Vagina (tissue), 2 donors: ENCODE data around the gene SLC7A6OS. TPM values are rescaled to one million over a fixed set of nuclear protein-coding genes. Genes with fewer than 3 reads are reported as not detected.

ENCODE experiments used
- DNase-seq, 2 donors: peaks; one replicate each; pipeline ENCODE4 v3.0.0-alpha.2; 2017; ENCODE audit errors: extremely low spot score in 2 of 2
- H3K27ac ChIP-seq: fragments of 200-600 bp; sonication (generic); one replicate; pipeline ENCODE4 v1.5.1; 2019
- H3K27me3 ChIP-seq: fragments of 200-600 bp; sonication (generic); one replicate; pipeline ENCODE4 v1.5.1; 2019
- H3K36me3 ChIP-seq, 2 donors: fragments of 200-600 bp; sonication (generic); one replicate each; pipeline ENCODE4 v1.5.1; 2017 to 2019
- H3K4me1 ChIP-seq: fragments of 200-600 bp; sonication (generic); one replicate; pipeline ENCODE4 v1.5.1; 2019
- H3K4me3 ChIP-seq, 2 donors: fragments of 200-600 bp; sonication (generic); 1 replicate in 1 of 2; 2 replicates in 1 of 2; pipeline ENCODE4 v1.5.1; 2016 to 2019
- H3K9me3 ChIP-seq: fragments of 200-600 bp; sonication (generic); one replicate; pipeline ENCODE4 v1.5.1; 2019
- POLR2A ChIP-seq, 2 donors: fragments of 450-650 bp; IDR thresholded peaks; one replicate each; pipeline ENCODE4 v1.6.1; 2017; ENCODE audit warnings: antibody characterized with exemption in 2 of 2, mild to moderate bottlenecking in 2 of 2, moderate library complexity in 2 of 2
- POLR2AphosphoS5 ChIP-seq, 2 donors: sonication (generic); formaldehyde crosslinking; IDR thresholded peaks; one replicate each; pipeline ENCODE4 v1.9.0; 2017; ENCODE audit warnings: antibody characterized with exemption in 2 of 2, mild to moderate bottlenecking in 2 of 2, low read depth in 1 of 2; ENCODE audit not compliant: insufficient read depth in 1 of 2
- intact Hi-C: fragments of 100-400 bp; cut with DNase I; formaldehyde crosslinking; loops from one replicate; pipeline ENCODE4 v1.15.1; 2023
- total RNA-seq: library from RNA; depleted of rRNA; stranded (reverse); fragments of >200 nt; gene quantifications from one replicate; pipeline ENCODE4 v1.2.3, GENCODE V29; 2016
- TF ChIP-seq, protein P1 (sequence below), 3 experiments: fragments of 450-650 bp in 2 of 3; fragments of 200-600 bp in 1 of 3; sonication (generic) in 1 of 3; IDR thresholded peaks; one replicate each; pipeline ENCODE4 v1.5.1; 2017 to 2019; ENCODE audit warnings: antibody characterized with exemption in 3 of 3, mild to moderate bottlenecking in 2 of 3, moderate library complexity in 2 of 3

SLC7A6OS gene
- total RNA-seq, 1 donor from 2014 or later, result 15.5 TPM

DNA sequence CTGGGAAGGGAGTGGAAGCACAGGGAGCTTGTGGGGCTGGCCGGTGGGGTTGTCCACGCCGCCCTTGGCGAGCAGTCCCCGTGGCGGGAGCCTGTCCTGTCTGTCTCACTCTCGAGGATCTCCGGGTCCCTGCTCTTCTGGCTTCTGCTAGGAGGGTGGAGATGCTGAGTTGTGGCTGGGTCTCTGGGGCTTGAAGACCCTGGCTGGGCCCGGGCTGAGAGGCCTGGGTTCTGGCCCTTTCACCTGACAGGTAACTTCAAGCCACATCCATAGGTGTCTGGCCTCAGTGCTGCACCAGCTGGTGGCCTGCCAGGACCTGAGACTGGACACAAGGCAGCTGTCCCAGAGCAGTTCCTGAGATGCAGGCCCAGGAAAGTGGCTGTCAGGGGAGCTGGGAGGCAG is 46.8 kb upstream of the SLC7A6OS start:
- peaks cover 17% of the 10 kb centered on the region for H3K4me1 ChIP-seq
- no peak overlapping the region for H3K27ac ChIP-seq
- H3K36me3 ChIP-seq, result peaks cover 0 to 54% of the 10 kb centered on the region in 2 donors

DNA sequence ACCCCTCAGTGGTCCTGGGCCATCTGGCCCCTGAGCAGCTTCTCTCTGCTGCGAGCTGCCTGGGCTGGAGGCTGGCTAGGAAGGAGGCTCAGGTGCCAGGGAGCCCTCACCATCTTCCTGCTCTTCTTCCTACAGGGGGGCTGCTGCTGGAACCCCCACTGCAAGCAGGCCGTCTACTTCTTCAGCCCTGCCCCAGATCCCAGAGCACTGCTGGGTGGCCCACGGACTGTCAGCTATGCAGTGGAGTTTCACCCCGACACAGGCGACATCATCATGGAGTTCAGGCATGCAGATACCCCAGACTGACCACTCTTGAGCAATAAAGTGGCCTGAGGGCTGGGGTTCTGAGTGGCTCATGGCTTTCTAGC is 46.2 kb upstream of the SLC7A6OS start:
- intact Hi-C loops, result no loop called here
- H3K4me1 ChIP-seq, result peaks cover 11% of the 10 kb centered on the region
- no peak overlapping the region for H3K4me3 ChIP-seq
- TF ChIP-seq, protein P1, sequence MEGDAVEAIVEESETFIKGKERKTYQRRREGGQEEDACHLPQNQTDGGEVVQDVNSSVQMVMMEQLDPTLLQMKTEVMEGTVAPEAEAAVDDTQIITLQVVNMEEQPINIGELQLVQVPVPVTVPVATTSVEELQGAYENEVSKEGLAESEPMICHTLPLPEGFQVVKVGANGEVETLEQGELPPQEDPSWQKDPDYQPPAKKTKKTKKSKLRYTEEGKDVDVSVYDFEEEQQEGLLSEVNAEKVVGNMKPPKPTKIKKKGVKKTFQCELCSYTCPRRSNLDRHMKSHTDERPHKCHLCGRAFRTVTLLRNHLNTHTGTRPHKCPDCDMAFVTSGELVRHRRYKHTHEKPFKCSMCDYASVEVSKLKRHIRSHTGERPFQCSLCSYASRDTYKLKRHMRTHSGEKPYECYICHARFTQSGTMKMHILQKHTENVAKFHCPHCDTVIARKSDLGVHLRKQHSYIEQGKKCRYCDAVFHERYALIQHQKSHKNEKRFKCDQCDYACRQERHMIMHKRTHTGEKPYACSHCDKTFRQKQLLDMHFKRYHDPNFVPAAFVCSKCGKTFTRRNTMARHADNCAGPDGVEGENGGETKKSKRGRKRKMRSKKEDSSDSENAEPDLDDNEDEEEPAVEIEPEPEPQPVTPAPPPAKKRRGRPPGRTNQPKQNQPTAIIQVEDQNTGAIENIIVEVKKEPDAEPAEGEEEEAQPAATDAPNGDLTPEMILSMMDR (IDR thresholded peaks at IDR 0.05), result no peak
- no peak for TF ChIP-seq POLR2AphosphoS5 (IDR thresholded peaks at IDR 0.05; ENCODE audit: insufficient read depth in 1 of 2, low read depth in 1 of 2)
- no peak for TF ChIP-seq POLR2A (IDR thresholded peaks at IDR 0.05)
- H3K27me3 ChIP-seq, result no peaks in the 10 kb centered on the region
- DNase-seq, result no peak
- H3K9me3 ChIP-seq, result no peaks in the 10 kb centered on the region
- peaks cover 0 to 60% of the 10 kb centered on the region in 2 donors for H3K36me3 ChIP-seq
- H3K27ac ChIP-seq, result no peak overlapping the region

More for the DNA sequence above, 46.8 kb upstream of the SLC7A6OS start:
- H3K27me3 ChIP-seq, result no peaks in the 10 kb centered on the region
- no peaks in the 10 kb centered on the region for H3K9me3 ChIP-seq
- TF ChIP-seq POLR2AphosphoS5 (IDR thresholded peaks at IDR 0.05; ENCODE audit: insufficient read depth in 1 of 2, low read depth in 1 of 2) (no peak), POLR2A (IDR thresholded peaks at IDR 0.05) (no peak)
- TF ChIP-seq, protein P1 (IDR thresholded peaks at IDR 0.05), result no peak
- intact Hi-C loops, result no loop called here
- DNase-seq, result no peak
- H3K4me3 ChIP-seq, result no peak overlapping the region

DNA sequence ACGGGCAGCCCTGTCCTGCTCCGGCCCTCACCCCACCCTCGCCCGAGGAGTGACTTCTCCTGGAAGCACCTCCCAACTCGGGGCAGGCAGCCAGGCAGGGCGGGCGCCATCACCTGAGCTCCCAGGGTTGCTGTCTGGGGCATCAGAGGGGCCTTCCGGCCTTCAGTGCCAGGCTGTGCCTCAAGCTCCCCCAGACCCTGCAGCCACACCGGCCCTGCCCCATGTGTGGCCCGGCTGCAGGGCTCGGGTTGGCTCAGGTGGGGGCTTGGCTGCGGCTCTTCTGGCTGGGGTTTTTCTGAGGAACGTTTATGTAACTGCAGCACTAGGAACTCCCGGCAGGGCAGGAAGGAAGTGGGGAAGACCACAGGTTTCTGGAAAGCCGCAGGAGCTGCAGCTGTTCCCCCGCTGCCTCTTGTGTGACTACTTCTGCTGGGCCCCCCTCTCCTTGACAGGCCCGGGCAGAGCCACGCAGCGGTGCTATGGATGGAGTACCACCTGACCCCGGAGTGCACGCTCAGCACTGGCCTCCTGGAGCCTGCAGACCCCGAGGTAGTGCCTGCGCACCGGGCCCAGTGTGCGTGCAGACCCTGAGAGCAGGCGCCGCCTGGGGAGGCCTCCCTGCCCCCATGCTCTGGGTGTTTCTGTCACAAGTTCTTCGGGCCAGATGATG is 45.6 kb upstream of the SLC7A6OS start:
- no peak overlapping the region for H3K27ac ChIP-seq
- peaks cover 6% of the 10 kb centered on the region for H3K4me1 ChIP-seq
- TF ChIP-seq POLR2A (IDR thresholded peaks at IDR 0.05), result no peak
- TF ChIP-seq POLR2AphosphoS5 (IDR thresholded peaks at IDR 0.05; ENCODE audit: insufficient read depth in 1 of 2, low read depth in 1 of 2), result no peak
- TF ChIP-seq, protein P1 (IDR thresholded peaks at IDR 0.05), result no peak
- DNase-seq, result no peak
- no peaks in the 10 kb centered on the region for H3K27me3 ChIP-seq
- no peaks in the 10 kb centered on the region for H3K9me3 ChIP-seq
- H3K36me3 ChIP-seq, result peaks cover 0 to 65% of the 10 kb centered on the region in 2 donors
- no peak overlapping the region for H3K4me3 ChIP-seq
- intact Hi-C loops, result no loop called here

DNA sequence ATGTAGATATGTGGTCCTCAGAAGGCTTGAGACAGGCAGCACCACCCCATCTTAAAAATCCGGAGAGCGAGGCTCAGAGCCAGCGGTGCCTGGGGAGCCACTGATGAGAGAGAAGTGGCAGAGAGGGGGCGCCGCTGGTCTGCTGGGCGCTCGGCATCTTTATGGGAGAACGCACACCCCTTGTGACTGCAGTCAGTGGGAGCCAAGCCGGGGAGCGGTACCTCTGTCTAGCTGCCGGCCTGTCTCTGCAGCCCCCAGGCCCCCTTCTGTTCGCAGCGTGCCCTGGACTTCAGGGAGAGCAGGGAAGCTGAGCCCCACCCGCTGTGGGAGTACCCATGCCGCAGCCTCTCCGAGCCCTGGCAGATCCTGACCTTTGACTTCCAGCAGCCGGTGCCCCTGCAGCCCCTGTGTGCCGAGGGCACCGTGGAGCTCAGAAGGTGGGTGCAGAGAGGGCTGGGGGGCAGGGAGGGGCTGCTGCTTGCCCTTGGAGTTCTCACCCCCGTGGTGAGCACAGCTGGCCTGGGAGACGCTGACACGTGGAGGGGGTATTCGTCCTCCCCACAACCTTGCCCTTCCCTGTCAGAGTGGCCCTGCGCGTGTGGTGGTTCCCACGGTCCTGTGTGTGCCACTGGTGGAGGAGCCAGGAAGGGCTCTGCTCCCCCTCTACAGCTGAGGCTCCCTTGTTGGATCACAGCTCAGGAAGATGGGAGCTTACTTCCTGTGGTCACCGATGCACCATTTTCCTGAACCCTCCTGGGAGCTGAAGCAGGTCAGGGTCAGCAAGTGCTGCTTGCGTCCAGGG is 44.9 kb upstream of the SLC7A6OS start:
- intact Hi-C loops, result no loop called here
- Histone ChIP-seq H3K9me3 (no peaks in the 10 kb centered on the region), H3K4me3 (no peak overlapping the region), H3K4me1 (no peaks in the 10 kb centered on the region), H3K36me3 (peaks cover 0 to 70% of the 10 kb centered on the region in 2 donors), H3K27ac (no peak overlapping the region), H3K27me3 (no peaks in the 10 kb centered on the region)
- TF ChIP-seq, protein P1 (IDR thresholded peaks at IDR 0.05), result no peak
- no peak for TF ChIP-seq POLR2AphosphoS5 (IDR thresholded peaks at IDR 0.05; ENCODE audit: insufficient read depth in 1 of 2, low read depth in 1 of 2)
- no peak for TF ChIP-seq POLR2A (IDR thresholded peaks at IDR 0.05)
- DNase-seq, result no peak

DNA sequence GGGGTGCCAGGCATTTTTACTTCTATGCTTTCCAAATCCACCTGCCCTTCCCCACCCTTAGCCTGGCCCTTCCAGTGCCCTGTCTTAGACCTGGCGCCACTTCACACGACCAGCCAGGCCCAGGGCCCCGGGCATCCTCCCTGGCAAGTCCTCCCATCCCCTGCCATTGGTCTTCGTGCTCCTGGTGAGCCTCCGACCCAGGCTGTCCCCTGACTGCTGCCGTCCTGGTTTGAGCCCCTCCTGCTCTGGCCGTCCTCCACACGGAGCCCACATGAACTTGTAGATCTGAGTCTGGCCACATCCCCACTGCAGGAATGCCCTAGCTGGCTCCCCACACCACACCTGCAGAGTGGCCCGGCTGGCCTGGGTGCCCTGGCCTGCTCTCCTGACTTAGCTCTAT is 44.1 kb upstream of the SLC7A6OS start:
- Histone ChIP-seq H3K9me3 (no peaks in the 10 kb centered on the region), H3K36me3 (peaks cover 0 to 73% of the 10 kb centered on the region in 2 donors), H3K4me1 (no peaks in the 10 kb centered on the region), H3K27ac (no peak overlapping the region), H3K4me3 (no peak overlapping the region), H3K27me3 (no peaks in the 10 kb centered on the region)
- intact Hi-C loops, result no loop called here
- TF ChIP-seq POLR2A (IDR thresholded peaks at IDR 0.05) (no peak), POLR2AphosphoS5 (IDR thresholded peaks at IDR 0.05; ENCODE audit: insufficient read depth in 1 of 2, low read depth in 1 of 2) (no peak)
- TF ChIP-seq, protein P1 (IDR thresholded peaks at IDR 0.05), result no peak
- DNase-seq, result no peak
